ENCODE measurements around the gene SS18L1. TPM values are rescaled to one million over a fixed set of nuclear protein-coding genes. Genes with fewer than 3 reads are reported as not detected.

The SS18L1 gene
- total RNA-seq, 1 experiment from 2014 or later = 34.1 TPM

- Mint-ChIP-seq H3K27ac (no peak overlapping the region), H3K4me1 (peaks cover 10% of the 10 kb centered on the region)
- CTCF ChIA-PET = no interaction called here
Observed at GRCh38 chr20:62178316-62179161, 35.0 kb downstream of the SS18L1 start.

GRCh38 chr20:62179162-62179504, 35.6 kb downstream of the SS18L1 start:
- TF ChIP-seq JUN (CRISPR knock-in tag; IDR thresholded peaks at IDR 0.05) = no peak
- ChIA-PET CTCF (no interaction called here), POLR2A (no interaction called here)
- ATAC-seq = no peak
- no peak overlapping the region for H3K27ac Mint-ChIP-seq
- peaks cover 11% of the 10 kb centered on the region for H3K36me3 Mint-ChIP-seq
- H3K27me3 Mint-ChIP-seq (ENCODE audit: low read depth) = no peaks in the 10 kb centered on the region
- H3K4me1 Mint-ChIP-seq = peaks cover 13% of the 10 kb centered on the region
- H3K4me3 Mint-ChIP-seq = no peak overlapping the region
- DNase-seq (ENCODE audit: low spot score) = no peak
- no peaks in the 10 kb centered on the region for H3K9me3 Mint-ChIP-seq

More at GRCh38 chr20:62178316-62179161, 35.0 kb downstream of the SS18L1 start:
- Mint-ChIP-seq H3K4me3 (no peak overlapping the region), H3K9me3 (no peaks in the 10 kb centered on the region), H3K27me3 (ENCODE audit: low read depth) (no peaks in the 10 kb centered on the region), H3K36me3 (peaks cover 14% of the 10 kb centered on the region)
- ATAC-seq = no peak
- TF ChIP-seq RORB (CRISPR knock-in tag; IDR thresholded peaks at IDR 0.05) (no peak), ZNF121 (CRISPR knock-in tag; IDR thresholded peaks at IDR 0.05) (peak; percentile 74)
- POLR2A ChIA-PET = no interaction called here
- DNase-seq (ENCODE audit: low spot score) = no peak

- Mint-ChIP-seq H3K27me3 (ENCODE audit: low read depth) (no peaks in the 10 kb centered on the region; the same call in 1 of the 2 replicates), H3K27ac (peak overlapping the region; percentile 92), H3K36me3 (peaks cover 4% of the 10 kb centered on the region), H3K9me3 (no peaks in the 10 kb centered on the region), H3K4me1 (peaks cover 16% of the 10 kb centered on the region), H3K4me3 (peak overlapping the region; percentile 90)
- ChIA-PET CTCF (no interaction called here), POLR2A (no interaction called here)
- ATAC-seq (no peak), DNase-seq (ENCODE audit: low spot score) (no peak)
- no peak for TF ChIP-seq AFF4 (CRISPR knock-in tag; IDR thresholded peaks at IDR 0.05; ENCODE audit: borderline replicate concordance)
- TF ChIP-seq TP53 (CRISPR knock-in tag; IDR thresholded peaks at IDR 0.05) = no peak
- TF ChIP-seq ZNF317 (CRISPR knock-in tag; IDR thresholded peaks at IDR 0.05; ENCODE audit: borderline replicate concordance, low read depth) = no peak
- no peak for TF ChIP-seq ZNF512 (CRISPR knock-in tag; IDR thresholded peaks at IDR 0.05; ENCODE audit: borderline replicate concordance)
- TF ChIP-seq OVOL2 (CRISPR knock-in tag; IDR thresholded peaks at IDR 0.05; ENCODE audit: borderline replicate concordance) = no peak
- no peak for TF ChIP-seq NFATC4 (CRISPR knock-in tag; IDR thresholded peaks at IDR 0.05)
- no peak for TF ChIP-seq GABPB1 (CRISPR knock-in tag; IDR thresholded peaks at IDR 0.05)
- TF ChIP-seq ZSCAN18 (CRISPR knock-in tag; IDR thresholded peaks at IDR 0.05) = no peak
- no peak for TF ChIP-seq ZNF232 (CRISPR knock-in tag; IDR thresholded peaks at IDR 0.05)
- no peak for TF ChIP-seq ZNF219 (CRISPR knock-in tag; IDR thresholded peaks at IDR 0.05; ENCODE audit: borderline replicate concordance)
- no peak for TF ChIP-seq E2F5 (CRISPR knock-in tag; IDR thresholded peaks at IDR 0.05)
- no peak for TF ChIP-seq ELF4 (CRISPR knock-in tag; IDR thresholded peaks at IDR 0.05; ENCODE audit: low read depth)
Observed at GRCh38 chr20:62181808-62182207, 38.2 kb downstream of the SS18L1 start.

All from WTC11 (cell line).